ENCODE results near the gene HDAC4. TPM values are rescaled to one million over a fixed set of nuclear protein-coding genes. Genes with fewer than 3 reads are reported as not detected.
A peak's percentile ranks its signal among the peaks of the same experiment; 100 is the strongest.

Gene HDAC4
- total and polyA plus RNA-seq, 2 of the 4 experiments (the other 2 are of a cell fraction): 4.1 to 7.2 TPM

DNA sequence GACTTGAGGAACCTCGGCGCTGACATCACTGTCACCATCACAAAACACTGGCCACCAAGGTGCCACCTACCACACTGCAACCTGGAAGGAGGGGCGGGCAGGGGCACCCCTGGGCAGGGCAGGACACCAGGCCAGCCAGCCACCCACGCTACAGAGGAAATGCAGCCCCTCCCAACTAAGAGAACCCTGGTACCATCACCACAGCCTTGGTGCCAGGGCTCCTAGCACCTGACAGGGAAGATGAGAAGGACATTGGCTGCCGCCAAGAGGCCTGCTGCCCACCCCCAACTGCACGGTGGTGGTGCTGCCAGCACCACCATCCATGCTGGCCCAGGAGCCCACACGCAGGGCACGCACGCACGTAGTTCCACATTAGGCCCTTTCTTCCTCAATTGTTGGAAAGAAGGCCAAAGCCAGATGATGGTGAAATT lies 88.7 kb downstream of the HDAC4 start:
- Histone ChIP-seq H4K8ac (ENCODE audit: low read depth in 2 of 2, low read length in 2 of 2) (no peak overlapping the region), H2BK120ac (ENCODE audit: low read depth, low read length) (no peak overlapping the region), H3K27me3 (ENCODE audit: control insufficient read depth, insufficient read depth, low read length) (no peaks in the 10 kb centered on the region), H2AK9ac (replicated peaks; ENCODE audit: low read depth, low read length, poor library complexity) (no peak overlapping the region), H2AK5ac (ENCODE audit: low read depth, low read length) (no peak overlapping the region), H3K9ac (ENCODE audit: low read depth, low read length) (no peak overlapping the region), H3K14ac (replicated peaks; ENCODE audit: low read depth, low read length) (no peak overlapping the region), H3K4me1 (ENCODE audit: control insufficient read depth, insufficient read depth, low read length) (peaks cover 25% of the 10 kb centered on the region), H3K27ac (ENCODE audit: insufficient read depth, low read length) (no peak overlapping the region), H3K36me3 (ENCODE audit: control insufficient read depth, insufficient read depth, low read length) (peaks cover 7% of the 10 kb centered on the region), H3K4ac (ENCODE audit: low read depth, low read length) (no peak overlapping the region), H2BK5ac (ENCODE audit: low read depth, low read length, poor library complexity, severe bottlenecking) (no peak overlapping the region), H3K23ac (ENCODE audit: low read depth, low read length) (no peak overlapping the region), H3K56ac (ENCODE audit: extremely low read depth, insufficient read depth, low read length) (no peak overlapping the region), H4K5ac (ENCODE audit: low read depth, low read length) (no peak overlapping the region), H3K4me2 (ENCODE audit: low read depth, low read length) (no peak overlapping the region), H3K18ac (ENCODE audit: low read depth, low read length) (no peak overlapping the region), H2BK15ac (ENCODE audit: low read depth, low read length) (no peak overlapping the region), H3K79me1 (ENCODE audit: low read depth in 1 of 2, low read length in 2 of 2) (peaks cover 25 to 79% of the 10 kb centered on the region in 2 experiments), H3K9me1 (ENCODE audit: insufficient read depth, low read length) (peaks cover 17% of the 10 kb centered on the region), H2AFZ (replicated peaks; ENCODE audit: low read length, poor library complexity) (no peak overlapping the region), H4K91ac (ENCODE audit: insufficient read depth, low read depth, low read length) (peak overlapping the region; percentile 2; the same call in 1 of the 2 replicates), H2BK20ac (ENCODE audit: low read depth, low read length) (no peak overlapping the region), H4K20me1 (ENCODE audit: insufficient read depth, low read length) (peaks cover 14% of the 10 kb centered on the region; the same call in 1 of the 2 replicates), H3K4me3 (ENCODE audit: insufficient read depth, low read depth, low read length) (no peak overlapping the region), H3K9me3 (ENCODE audit: control insufficient read depth, insufficient read depth, low read length) (peaks cover 2% of the 10 kb centered on the region; the same call in 1 of the 2 replicates)
- no peak for TF ChIP-seq USF2 (IDR thresholded peaks at IDR 0.05; ENCODE audit: low read depth, low read length)
- TF ChIP-seq POLR2A (IDR thresholded peaks at IDR 0.05; ENCODE audit: low read depth, low read length): no peak
- TF ChIP-seq CTCF (conservative IDR thresholded peaks at IDR 0.05; ENCODE audit: low read depth, low read length): no peak
- TF ChIP-seq, protein P1, sequence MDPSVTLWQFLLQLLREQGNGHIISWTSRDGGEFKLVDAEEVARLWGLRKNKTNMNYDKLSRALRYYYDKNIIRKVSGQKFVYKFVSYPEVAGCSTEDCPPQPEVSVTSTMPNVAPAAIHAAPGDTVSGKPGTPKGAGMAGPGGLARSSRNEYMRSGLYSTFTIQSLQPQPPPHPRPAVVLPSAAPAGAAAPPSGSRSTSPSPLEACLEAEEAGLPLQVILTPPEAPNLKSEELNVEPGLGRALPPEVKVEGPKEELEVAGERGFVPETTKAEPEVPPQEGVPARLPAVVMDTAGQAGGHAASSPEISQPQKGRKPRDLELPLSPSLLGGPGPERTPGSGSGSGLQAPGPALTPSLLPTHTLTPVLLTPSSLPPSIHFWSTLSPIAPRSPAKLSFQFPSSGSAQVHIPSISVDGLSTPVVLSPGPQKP (IDR thresholded peaks at IDR 0.05; ENCODE audit: borderline replicate concordance, low read depth, low read length): no peak
- TF ChIP-seq CHD1 (IDR thresholded peaks at IDR 0.05; ENCODE audit: low read depth, low read length): no peak
- TF ChIP-seq MAFK (IDR thresholded peaks at IDR 0.05; ENCODE audit: low read depth, low read length): no peak
- no peak for TF ChIP-seq MXI1 (IDR thresholded peaks at IDR 0.05; ENCODE audit: borderline replicate concordance, low read depth, low read length)
- TF ChIP-seq MAZ (IDR thresholded peaks at IDR 0.05; ENCODE audit: borderline replicate concordance, low read depth, low read length): no peak
- TF ChIP-seq SMC3 (IDR thresholded peaks at IDR 0.05; ENCODE audit: low read depth, low read length): no peak
- TF ChIP-seq BHLHE40 (IDR thresholded peaks at IDR 0.05; ENCODE audit: low read depth, low read length): no peak
- no peak for TF ChIP-seq RCOR1 (IDR thresholded peaks at IDR 0.05; ENCODE audit: insufficient replicate concordance, low read length)
- no peak for TF ChIP-seq FOS (IDR thresholded peaks at IDR 0.05; ENCODE audit: low read depth, low read length)
- TF ChIP-seq RFX5 (IDR thresholded peaks at IDR 0.05; ENCODE audit: low read depth, low read length): no peak
- TF ChIP-seq NFE2L2 (IDR thresholded peaks at IDR 0.05; ENCODE audit: low read depth, low read length): no peak
- TF ChIP-seq CEBPB (IDR thresholded peaks at IDR 0.05; ENCODE audit: low read depth, low read length): no peak
- TF ChIP-seq RAD21 (IDR thresholded peaks at IDR 0.05; ENCODE audit: low read length): no peak
- intact Hi-C loops (cut with micrococcal nuclease) (no loop called here), in situ Hi-C loops (cut with MboI; ENCODE audit: low sequenced_read_pairs) (no loop called here), dilution Hi-C loops (cut with HindIII; ENCODE audit: low sequenced_read_pairs, unreplicated experiment) (no loop called here)
- ChIA-PET POLR2A (ENCODE audit: unreplicated experiment) (no interaction called here), CTCF (no interaction called here)
- no peak for DNase-seq
- 100% methylated on average over 4 of the region's 10 CpGs; no CpG with 5 or more reads in 1 of the 2 experiments for WGBS, 2 experiments (ENCODE audit: extremely low coverage in 2 of 2, insufficient read length in 1 of 2)
- no peak for ATAC-seq (ENCODE audit: low read depth)
- no TSS peak for BruUV-seq (replicated peaks)

All from IMR-90 (cell line).